Measurements from ENCODE around the gene BCL2L13.
"Not testable (repeated sequence)": the region's sequence is repeated elsewhere in the genome, so short reads cannot be mapped to it uniquely, and the experiment has no call there.

Gene BCL2L13

GRCh38 chr22:17732251-17732854 lies 93.8 kb downstream of the BCL2L13 start:
- no peak for DNase-seq

GRCh38 chr22:17733466-17733865 lies 94.9 kb downstream of the BCL2L13 start:
- no peak for DNase-seq

GRCh38 chr22:17734187-17734586 lies 95.6 kb downstream of the BCL2L13 start:
- no peak for DNase-seq

- no peak for DNase-seq
These were observed 100.0 kb downstream of the BCL2L13 start for GRCh38 chr22:17738386-17739128.

- DNase-seq, result no peak
These were observed 100.8 kb downstream of the BCL2L13 start for GRCh38 chr22:17739196-17739975.

GRCh38 chr22:17741866-17742526 lies 103.4 kb downstream of the BCL2L13 start:
- DNase-seq, result no peak

GRCh38 chr22:17742527-17742902 lies 104.0 kb downstream of the BCL2L13 start:
- DNase-seq, result peak; percentile 74

- DNase-seq, result no peak
These were observed 105.3 kb downstream of the BCL2L13 start for GRCh38 chr22:17743661-17744411.

- no peak for DNase-seq
These were observed 105.9 kb downstream of the BCL2L13 start for GRCh38 chr22:17744430-17744829.

- DNase-seq, result no peak
These were observed 108.4 kb downstream of the BCL2L13 start for GRCh38 chr22:17746916-17747315.

GRCh38 chr22:17748555-17749353 lies 110.2 kb downstream of the BCL2L13 start:
- no peak for DNase-seq

GRCh38 chr22:17749605-17750395 lies 111.2 kb downstream of the BCL2L13 start:
- DNase-seq, result no peak

GRCh38 chr22:17751596-17751995 lies 113.0 kb downstream of the BCL2L13 start:
- no peak for DNase-seq

GRCh38 chr22:17753401-17753989 lies 114.9 kb downstream of the BCL2L13 start:
- peak; percentile 14 for DNase-seq

- DNase-seq, result peak; percentile 15
These were observed 115.8 kb downstream of the BCL2L13 start for GRCh38 chr22:17754233-17754925.

GRCh38 chr22:17761138-17761488 lies 122.6 kb downstream of the BCL2L13 start:
- DNase-seq, result no peak

GRCh38 chr22:17763442-17763841 lies 124.9 kb downstream of the BCL2L13 start:
- not testable (repeated sequence) for DNase-seq

GRCh38 chr22:17764036-17764435 lies 125.5 kb downstream of the BCL2L13 start:
- DNase-seq, result no peak

- not testable (repeated sequence) for DNase-seq
These were observed 126.3 kb downstream of the BCL2L13 start for GRCh38 chr22:17764852-17765251.
